Activated effector memory CD4-positive, alpha-beta T cell treated with Interleukin-2 at 50 U/mL for 16 hours (primary cell): ENCODE data around the gene LFNG.

Experiments
- DNase-seq: peaks from one replicate; pipeline ENCODE4 v3.0.0-alpha.2; 2020

Gene LFNG, protein sequence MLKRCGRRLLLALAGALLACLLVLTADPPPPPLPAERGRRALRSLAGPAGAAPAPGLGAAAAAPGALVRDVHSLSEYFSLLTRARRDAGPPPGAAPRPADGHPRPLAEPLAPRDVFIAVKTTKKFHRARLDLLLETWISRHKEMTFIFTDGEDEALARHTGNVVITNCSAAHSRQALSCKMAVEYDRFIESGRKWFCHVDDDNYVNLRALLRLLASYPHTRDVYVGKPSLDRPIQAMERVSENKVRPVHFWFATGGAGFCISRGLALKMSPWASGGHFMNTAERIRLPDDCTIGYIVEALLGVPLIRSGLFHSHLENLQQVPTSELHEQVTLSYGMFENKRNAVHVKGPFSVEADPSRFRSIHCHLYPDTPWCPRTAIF

DNA sequence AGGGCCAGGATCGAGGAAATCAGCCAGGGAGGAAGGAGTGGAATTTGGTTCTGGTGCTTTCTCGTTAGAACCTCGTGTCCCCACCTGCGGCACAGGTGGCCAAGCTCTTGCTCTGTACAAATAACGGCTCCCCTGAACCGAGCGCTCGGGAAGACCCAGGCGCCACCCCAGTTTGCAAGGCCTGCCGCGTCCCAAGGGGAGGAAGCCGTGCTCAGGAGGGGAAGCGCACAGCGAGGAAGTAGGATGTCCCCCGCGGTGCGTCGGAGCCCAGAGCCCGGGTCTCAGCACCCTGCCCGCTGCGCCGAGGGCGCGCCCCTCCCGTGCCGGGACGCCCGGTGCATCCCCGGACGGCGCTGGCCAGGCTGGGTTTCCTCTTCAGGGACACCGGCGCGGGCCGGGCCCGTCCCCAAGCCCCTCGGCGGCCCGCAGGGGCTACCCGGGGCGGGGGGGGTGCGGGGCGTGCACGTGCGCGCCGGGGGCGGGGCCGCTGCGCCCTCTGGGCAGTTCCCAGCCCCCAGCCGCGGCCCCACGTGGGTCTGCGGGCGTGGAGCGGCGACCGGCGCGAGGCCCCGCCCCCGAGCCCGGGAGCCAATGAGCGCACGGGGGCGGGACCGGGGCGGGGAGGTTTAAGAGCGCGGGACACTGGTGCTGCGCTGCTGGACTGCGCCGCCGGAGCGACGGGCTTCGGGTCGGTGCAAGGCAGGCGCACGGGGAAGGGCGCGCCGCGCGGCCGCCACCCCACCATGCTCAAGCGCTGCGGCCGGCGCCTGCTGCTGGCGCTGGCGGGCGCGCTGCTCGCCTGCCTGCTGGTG, at the start of gene LFNG:
TSS of gene LFNG (plus strand) at position 656 of the 812 bp plus-strand sequence. CDS start at position 744, 88 bp downstream.
- peak; percentile 78 for DNase-seq

DNA sequence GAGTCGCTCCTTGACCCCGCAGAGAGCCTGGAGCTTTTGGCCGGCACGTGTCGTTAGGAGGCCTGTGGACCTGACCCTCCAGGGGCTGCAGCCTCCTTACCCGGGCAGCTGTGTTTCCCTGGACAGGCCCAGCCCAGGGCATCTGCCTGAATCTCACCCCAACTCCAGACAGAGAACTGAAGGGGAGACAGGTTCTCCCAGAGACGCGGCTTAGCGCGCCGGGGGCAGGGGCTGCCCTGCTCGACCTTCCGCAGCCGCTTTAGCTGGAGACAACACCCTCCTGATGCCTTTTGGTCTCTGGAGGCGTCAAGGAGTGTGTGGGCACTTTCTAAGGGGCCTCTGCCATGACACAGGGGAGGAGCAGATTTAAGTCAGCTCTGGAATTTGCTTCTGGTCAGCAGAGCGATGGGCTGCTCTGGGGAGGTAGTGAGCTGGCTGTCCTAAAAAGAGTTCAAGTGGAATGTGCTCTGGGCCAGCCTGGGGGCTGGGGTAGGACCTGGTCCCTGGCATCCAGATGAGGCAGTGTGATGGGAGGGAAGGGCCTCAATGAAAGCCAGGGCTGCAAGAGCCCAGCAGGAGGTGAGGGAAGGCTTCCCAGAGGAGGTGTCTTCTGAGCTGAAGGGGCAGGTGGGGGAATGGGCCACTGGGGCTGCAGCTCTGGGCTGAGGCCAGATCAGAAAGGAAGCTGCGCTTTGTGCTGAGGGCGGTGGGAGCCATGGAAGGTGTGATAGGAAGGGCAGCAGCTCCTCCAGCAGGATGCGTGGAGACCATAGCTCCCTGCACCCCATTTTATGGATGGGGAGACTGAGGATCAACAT, 49.2 kb upstream of the LFNG start:
- DNase-seq: no peak

DNA sequence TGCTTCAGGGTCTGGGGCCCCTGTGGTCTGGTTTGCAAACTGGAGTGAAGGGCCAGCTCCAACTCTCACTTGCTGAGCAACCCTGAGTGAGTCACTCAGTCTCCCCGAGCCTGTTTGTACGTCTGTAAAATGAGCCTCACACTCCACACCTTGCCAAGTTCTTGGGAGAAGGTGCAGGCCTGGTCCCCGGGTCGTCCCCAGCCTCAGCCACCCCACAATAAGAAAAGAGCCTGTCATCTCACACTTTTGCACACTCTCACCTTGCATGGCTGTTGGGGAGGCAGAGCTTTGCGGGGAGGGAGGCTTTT, 48.6 kb upstream of the LFNG start:
- no peak for DNase-seq

DNA sequence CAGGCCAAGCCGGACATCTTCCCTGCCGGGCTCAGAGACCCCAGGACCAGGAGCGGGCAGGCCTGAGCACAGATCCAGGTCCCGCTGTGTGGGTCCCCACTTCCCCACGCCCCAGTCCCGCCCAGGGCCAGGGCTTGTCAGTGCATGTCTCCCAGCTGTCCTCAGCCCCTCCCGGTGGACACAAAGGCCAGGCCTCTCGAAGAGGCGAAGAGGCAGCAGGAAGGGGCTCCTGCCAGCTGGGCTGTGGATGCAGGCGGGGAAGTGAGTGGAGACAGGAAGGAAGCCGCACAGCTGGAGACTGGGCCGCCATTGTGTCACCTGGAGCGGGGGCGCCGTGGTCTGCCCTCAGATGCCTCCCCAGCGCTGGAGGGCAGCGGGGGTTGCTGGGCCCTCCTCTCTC, 48.2 kb upstream of the LFNG start:
- no peak for DNase-seq

DNA sequence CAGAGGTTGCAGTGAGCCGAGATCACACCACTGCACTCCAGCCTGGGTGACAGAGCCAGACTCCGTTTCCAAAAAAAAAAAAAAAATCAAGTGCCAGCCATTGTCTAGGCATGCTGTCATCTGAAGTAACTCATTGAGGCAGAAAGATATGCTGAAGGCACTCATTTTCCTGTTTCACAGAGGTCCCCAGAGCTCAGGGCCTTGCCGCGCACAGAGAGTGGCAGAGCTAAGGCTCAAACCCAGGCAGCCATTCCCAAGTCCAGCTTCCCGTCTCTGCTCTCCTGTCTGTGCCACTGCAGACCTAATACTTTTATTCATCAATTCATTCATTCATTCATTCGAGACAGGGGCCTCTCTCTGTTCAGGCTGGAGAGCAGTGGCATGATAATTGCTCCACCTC, 46.8 kb upstream of the LFNG start:
- no peak for DNase-seq

DNA sequence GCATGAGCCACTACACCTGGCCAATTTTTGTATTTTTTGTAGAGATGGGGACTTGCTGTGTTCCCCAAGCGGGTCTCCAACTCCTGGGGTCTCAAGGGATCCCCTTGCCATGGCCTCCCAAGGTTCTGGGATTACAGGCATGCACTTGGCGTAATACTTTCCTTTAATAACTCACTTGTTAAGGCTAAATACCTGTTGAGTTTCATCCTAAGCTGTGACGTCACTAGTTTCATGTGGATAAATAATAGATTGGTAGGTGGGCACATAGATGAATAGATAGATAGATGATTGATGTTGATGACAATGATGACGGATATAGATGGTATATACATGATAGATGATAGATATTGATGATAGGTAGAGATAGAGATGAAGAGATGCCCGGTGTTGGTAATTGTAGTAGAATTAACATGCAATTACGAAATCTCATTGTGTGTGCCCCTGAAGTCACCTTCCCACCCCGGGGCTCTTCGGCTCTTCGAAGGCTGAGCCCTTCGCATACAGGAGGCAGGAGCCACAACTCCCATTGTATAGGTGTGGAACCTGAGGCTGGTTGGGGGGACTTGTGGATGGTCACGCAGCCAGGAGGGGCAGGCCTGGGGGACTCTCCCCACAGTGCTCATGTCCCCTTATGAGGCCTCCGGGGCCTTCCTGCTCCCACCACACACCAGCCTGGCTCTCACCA, 45.9 kb upstream of the LFNG start:
- DNase-seq: no peak

DNA sequence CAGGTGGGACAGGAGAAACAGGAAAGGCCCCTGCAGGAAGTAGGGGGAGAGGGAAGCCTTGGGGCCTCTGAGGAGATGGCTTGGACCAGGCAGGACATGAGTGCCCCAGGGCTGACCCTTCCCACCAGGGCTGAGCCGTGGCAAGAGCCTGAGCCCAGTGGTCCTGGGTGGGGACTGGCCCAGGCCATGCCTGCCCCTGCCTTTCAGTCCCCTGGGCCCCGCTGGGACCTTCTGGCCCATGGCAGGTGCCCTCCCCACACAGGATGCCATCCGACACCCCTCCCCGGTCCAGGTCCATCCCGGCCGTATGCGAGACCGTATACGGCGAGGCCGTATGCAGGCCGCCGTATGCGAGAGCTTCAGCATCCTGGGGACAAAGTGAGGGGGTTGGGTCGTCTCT, 45.4 kb upstream of the LFNG start:
- no peak for DNase-seq

DNA sequence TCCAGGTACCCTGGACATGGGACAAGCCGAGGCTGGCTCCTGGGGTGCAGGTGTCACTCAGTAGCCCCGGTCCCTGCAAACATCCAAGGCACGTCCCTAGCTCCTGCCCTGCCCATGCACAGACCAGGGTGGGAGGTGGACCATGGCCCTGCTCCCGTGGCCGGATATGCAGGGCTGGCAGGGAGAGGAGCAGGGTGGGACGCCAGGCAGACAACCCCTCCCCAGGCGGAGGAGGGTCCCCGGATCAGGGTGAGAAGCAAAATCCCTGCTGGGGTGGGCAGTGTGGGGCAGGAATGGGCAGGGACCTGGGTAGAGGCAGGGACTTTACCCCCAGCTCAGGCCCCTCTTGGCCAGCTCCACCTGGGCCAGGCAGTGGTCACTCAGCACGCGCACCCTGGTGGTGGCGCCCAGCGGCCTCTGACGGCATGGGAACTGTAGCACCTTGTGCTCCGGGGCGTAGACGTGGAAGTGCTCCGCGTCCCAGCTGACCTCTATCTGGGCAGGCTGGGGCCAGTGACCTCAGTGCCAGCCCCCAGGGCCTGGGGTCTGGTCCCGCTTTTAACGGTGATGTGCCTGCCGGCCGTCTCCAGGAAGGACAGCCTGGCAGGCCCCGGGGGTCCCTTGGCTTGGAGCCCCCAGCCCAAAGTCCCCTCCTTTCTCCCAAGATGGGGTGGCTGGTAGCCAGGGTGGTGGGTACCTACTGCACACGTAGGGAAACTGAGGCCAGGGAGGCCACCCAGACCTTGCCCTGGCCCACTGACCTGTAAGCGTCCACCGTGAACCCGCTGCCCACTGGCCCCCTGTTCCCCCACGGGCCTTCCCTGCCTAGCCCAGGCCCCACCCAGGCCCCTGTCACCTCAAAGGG, 44.5 kb upstream of the LFNG start:
- no peak for DNase-seq

DNA sequence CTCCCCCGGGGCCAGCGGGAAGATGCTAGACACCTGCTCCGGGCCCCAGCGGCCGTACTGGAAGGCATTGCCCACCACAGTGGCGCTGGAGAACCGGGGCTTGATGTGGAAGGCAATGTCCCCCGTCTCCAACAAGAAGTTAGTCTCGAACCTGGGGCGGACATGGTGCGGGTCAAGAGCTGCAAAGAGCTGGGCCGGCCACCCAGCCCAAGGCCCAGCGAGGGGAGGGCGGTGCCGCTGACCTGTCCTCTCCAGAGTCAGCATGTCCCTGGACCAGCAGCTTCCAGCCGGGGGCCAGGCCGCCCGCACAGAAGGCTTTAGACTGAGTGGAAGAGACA, 43.9 kb upstream of the LFNG start:
- no peak for DNase-seq

DNA sequence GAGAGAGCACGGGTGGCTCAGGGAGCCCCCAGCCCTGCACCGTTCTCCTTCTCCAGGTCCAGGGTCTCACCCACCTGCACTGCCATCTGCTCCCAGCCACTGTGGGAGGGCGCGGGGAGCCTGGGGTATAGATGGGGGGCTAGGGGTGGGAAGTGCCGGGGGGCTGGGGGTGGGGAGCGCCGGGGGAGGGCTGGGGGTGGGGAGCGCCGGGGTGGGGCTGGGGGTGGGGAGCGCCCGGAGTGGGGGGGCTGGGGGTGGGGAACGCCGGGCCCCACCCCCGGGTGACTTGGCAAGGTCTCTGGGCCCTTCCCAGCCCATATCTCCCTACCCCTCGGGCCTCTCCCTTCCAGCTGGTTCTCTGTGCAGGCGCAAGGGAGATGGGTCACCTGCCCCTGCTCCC, 43.3 kb upstream of the LFNG start, which contains the start of gene GRIFIN:
TSS of gene GRIFIN (minus strand) at position 101 of the 400 bp plus-strand sequence. CDS start at position 86, 15 bp downstream.
- DNase-seq: no peak

DNA sequence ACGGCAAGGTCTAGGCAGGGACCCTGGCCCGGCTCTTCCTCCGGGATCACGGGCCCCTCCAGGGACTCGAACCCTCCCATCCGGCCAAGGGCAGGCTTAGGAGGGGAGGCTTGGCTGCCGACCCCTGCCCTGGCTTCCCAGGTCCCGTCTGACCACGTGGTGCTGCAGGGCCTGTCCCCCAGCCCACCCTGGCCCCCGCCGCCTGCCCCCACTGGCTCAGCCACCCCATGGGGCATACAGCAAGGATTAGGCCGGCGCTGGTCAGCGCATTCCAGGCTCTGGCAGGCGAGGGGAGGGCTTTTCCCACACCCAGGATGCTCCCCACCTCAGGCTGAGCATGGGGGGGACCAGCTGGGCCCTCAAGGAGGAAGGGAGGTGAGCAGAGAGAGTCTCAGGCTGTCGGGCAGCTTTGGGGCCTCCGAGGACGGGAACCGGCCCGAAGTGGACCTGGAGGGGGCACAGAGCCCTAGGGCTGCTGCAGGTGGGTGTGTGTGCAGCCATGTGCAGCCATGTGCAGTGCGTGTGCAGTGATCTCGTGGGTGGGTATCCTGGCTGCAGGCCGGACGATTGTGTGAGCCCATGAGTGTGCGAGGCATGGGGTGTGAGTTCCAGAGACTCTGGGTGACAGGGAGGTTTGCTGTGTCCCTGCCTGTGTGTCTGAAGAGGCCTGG, 42.7 kb upstream of the LFNG start:
- no peak for DNase-seq

DNA sequence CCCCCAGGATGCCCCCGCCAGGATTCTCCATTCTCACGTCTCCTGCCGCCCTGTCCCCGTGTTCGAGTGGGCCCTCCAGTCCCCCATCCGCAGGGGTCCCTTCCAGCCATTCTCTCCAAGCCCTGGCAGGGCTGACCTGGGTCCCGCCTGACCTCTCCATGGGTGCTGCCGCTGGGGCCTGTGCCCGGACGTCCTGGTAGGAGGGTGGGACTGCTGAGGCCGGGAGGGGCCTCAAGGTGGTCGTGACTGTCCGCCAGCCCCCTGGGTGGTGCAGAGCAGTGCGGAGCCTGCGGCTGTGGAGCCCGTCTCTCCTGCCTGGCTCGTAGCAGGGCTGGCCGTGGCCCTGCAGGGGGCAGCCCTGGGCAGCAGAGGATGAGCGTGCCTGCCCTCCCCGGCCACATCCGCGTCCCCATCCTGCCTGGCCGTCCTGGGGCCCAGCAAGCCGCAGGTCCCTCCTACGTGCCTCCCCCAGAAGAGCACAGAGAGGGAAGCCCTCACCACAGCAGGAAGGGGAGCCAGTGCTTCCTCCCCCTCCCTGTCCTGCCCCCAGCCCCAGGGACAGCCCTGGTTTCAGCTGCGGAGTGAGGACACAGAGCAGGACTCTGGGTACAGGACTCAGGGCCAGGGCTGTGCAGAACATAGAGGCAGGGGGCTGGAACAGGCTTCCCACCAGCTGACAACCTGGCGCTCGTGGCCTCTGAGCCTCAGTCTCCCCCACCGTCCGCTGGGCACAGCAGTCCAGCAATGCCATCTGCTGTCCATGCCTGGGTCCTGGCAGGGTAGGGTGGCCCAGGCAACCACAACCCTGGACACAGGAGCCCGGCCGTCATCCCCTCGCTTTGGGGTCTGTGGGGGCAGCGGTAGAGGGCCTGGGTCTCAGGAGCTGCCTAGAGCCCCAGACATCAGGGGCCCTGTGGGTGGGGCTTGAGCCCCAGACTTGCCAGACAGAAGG, 41.9 kb upstream of the LFNG start:
- peak; percentile 56 for DNase-seq

DNA sequence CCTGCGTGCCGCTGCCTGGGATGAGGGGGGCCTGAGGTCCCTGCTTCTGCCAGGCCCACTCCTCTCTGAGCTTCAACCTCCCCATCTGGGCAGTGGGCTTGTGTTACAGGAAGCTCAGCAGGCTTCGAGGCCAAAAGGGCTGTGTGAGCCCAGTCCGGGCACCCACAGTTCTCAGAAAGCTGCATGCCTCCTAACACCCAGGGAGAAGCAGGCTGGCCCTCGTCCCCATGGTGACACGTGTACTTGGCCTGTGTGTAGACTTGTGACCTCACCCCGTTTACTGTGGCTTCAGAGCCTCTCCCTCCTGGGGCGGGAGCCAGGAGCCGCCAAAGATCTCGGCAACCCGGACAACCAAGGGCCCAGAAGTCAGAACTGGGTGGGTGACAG, 41.2 kb upstream of the LFNG start:
- DNase-seq: no peak

DNA sequence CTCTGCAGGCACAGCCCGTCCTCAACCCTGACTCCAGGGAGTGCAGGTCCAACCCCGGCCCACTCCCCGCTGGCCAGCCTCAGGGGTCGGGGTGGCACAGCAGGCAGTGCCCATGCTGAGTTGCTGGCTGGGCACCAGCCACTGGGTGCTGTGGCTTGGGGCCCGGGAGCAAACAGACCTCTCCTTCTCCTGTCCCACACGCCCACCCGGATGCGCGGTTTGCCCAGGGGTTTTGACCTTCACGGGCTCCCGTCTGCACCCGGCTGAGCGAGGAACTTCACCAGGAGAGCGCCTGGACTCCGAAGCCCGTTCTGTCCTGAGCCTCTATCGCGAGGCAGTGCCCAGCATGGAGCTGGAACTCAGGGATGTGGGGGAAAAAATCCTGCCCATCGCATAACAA, 40.8 kb upstream of the LFNG start:
- no peak for DNase-seq

DNA sequence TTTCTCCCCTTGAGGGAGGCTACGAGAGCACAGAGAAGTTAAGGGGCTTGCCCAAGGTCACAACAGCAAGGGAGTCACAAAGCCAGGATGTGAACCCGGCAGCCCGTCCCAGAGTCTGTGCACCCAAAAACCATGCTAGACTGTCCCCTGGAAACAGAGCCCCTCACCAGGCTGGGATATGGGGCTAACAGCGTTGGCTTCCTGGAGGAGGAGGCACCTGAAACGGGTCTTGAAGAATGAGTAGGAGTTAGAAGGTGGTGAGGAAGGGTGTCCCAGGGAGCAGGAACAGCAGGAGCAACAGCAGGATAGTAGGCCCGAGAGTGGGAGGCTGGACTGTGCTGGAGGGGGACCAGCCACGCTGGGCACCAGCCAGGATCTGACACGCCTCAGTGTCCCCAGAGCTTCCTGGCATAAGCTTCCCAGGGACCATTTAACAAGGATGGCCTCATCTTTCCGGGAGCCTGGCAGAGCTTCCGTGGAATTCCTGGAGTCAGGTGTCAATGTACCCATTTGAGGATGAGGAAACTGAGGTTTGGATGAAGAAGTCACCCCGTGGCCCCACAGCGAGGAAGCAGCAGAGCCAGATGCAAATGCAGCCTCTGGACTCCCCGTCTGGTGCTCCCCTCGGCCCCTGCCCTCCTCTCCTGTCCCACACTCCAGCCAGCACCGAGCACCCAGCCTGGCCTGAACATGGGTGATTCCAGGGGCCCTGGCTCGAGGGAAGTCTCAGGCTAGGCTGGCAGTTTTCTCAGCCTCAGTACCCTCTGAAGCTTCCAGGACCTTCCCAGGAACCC, 40.1 kb upstream of the LFNG start:
- DNase-seq: no peak

DNA sequence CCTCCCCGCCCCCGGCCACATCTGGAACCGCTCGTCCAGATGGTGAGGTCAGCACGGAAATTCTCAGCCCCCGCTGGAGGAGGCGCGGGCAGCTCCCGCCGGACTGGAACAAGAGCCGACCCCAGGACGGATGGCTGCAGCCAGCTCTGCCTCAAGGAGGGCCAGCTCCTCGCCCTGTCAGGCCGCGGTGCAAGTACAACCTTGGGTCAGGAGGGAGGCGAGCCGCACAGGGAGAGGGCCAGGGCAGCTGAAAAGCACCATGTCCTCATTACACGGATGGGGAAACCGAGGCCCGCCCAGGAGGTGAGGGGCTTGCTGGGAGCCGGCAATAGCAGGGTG, 39.5 kb upstream of the LFNG start:
- DNase-seq: no peak

DNA sequence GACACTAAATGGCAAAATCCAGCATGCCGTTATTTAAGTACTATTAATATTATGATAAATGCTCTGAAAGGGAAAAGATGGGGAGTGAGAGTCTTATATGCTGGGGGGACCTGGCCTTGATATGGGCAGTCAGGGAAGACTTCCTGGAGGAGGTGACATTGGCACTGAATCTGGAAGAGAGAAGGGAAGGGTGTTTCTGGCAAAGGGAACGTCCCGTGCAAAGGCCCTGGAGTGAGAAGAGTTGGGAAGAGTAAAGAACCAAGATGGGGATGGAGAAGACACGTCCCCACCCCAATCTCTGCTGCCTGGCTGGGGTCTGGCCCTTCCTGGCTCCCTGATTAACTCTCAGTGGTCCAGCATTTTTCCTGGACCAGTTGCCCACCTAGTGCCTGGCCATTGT, 38.4 kb upstream of the LFNG start:
- no peak for DNase-seq

DNA sequence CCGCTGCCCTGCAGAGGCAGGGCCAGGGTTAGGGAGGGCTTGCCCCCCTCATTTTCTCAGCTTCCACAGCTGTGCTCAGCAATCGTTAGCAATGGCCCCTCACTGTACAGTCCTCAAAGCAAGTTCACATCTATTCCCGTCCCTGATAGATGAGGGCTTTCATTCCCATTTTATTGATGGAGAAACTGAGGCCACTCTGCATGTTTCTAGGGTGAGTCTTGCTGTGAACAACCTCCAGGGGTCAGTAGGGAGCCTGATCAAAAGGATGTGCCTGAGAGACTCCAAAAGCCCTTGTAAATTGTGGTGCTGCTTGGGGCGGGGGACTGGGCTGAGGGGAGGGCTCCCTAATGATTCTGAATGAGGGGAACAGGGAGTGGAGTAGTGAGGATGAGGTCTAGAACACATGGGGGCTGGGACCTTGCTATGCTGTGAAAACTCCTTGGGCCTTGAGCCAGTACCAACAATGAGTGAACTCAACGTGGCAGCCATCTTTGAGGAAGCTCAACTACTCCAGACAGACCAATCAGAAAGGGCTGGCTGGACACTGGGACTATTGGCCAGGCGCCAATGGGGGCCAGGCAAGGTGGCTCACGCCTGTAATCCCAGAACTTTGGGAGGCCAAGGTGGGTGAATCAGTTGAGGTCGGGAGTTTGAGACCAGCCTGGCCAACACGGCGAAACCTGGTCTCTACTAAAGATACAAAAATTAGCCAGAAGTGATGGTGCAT, 36.7 kb upstream of the LFNG start:
- no peak for DNase-seq

DNA sequence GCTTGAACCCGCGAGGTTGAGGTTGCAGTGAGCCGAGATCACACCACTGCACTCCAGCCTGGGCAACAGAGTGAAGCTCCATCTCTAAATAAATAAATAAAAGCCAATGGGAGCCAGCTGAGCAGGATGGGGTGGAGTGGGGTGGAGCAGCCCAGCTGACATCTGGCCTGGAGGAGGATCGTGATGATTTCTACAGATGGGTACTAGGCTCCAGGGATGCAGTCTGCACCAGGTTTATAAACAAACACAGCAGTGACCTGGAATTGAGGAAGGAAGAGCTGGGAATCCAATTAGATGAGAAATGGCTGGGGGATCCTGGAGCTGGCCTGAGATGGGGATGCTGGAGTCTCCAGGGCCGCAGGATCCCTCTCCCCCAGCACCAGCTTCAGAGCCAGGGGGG, 36.1 kb upstream of the LFNG start:
- DNase-seq: no peak
